Measurements from ENCODE around the gene ANK3.

The ANK3 gene

GRCh38 chr10:60258429-60258797 is 131.3 kb downstream of the ANK3 start:
- in situ Hi-C loops (cut with MboI; ENCODE audit: low pct_unique_long_range_greater_than_20kb, low sequenced_read_pairs, unreplicated experiment) = no loop called here
- no peak for DNase-seq (ENCODE audit: low spot score)
- TF ChIP-seq, protein P1, sequence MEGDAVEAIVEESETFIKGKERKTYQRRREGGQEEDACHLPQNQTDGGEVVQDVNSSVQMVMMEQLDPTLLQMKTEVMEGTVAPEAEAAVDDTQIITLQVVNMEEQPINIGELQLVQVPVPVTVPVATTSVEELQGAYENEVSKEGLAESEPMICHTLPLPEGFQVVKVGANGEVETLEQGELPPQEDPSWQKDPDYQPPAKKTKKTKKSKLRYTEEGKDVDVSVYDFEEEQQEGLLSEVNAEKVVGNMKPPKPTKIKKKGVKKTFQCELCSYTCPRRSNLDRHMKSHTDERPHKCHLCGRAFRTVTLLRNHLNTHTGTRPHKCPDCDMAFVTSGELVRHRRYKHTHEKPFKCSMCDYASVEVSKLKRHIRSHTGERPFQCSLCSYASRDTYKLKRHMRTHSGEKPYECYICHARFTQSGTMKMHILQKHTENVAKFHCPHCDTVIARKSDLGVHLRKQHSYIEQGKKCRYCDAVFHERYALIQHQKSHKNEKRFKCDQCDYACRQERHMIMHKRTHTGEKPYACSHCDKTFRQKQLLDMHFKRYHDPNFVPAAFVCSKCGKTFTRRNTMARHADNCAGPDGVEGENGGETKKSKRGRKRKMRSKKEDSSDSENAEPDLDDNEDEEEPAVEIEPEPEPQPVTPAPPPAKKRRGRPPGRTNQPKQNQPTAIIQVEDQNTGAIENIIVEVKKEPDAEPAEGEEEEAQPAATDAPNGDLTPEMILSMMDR (IDR thresholded peaks at IDR 0.05; ENCODE audit: extremely low read depth, insufficient read depth, missing control alignments) = no peak

GRCh38 chr10:60257767-60258428 is 131.8 kb downstream of the ANK3 start:
- no peak for DNase-seq (ENCODE audit: low spot score)
- in situ Hi-C loops (cut with MboI; ENCODE audit: low pct_unique_long_range_greater_than_20kb, low sequenced_read_pairs, unreplicated experiment) = no loop called here
- TF ChIP-seq, protein P1 (IDR thresholded peaks at IDR 0.05; ENCODE audit: extremely low read depth, insufficient read depth, missing control alignments) = no peak

- in situ Hi-C loops (cut with MboI; ENCODE audit: low pct_unique_long_range_greater_than_20kb, low sequenced_read_pairs, unreplicated experiment) = no loop called here
- DNase-seq (ENCODE audit: low spot score) = no peak
- TF ChIP-seq, protein P1 (IDR thresholded peaks at IDR 0.05; ENCODE audit: extremely low read depth, insufficient read depth, missing control alignments) = no peak
Measured at GRCh38 chr10:60254776-60255175, 134.9 kb downstream of the ANK3 start.

DNA sequence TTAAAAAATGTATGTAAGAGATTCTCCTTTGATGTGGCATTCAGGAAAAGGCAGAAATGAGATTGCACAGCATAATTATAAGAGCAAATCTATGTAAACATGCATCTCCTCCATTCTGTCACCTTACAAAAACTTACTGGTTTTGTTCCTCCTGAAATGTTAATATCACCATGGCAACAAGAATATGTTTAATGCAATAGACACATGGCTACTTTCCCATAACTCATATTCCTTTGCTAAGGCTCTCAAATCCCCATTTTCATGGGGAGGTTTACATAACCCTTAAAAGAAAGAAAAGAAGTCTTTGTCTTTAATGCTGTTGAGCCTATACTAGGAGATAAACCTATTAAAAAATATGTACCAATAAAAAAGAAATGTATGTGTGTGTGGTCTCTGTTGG is 136.2 kb downstream of the ANK3 start:
- DNase-seq (ENCODE audit: low spot score) = no peak
- in situ Hi-C loops (cut with MboI; ENCODE audit: low pct_unique_long_range_greater_than_20kb, low sequenced_read_pairs, unreplicated experiment) = no loop called here
- TF ChIP-seq, protein P1 (IDR thresholded peaks at IDR 0.05; ENCODE audit: extremely low read depth, insufficient read depth, missing control alignments) = no peak

DNA sequence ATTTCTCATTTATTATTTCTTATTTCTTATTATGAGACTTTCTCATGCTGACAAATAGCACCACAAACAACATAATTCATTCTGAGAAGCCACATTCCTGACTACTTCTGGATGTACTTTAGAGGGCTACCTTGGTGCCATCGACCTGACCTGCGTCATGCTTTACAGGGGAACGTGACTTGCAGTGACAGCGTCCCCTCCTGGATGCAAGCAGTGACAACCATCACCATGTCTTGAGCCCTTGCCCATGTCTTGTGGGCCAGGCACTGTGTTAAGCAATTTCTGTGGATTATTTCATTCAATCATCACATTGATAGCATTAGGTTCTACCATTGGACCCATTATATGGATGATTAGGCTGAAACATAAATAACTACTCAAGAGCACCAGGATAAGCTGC is 137.0 kb downstream of the ANK3 start:
- no peak for DNase-seq (ENCODE audit: low spot score)
- in situ Hi-C loops (cut with MboI; ENCODE audit: low pct_unique_long_range_greater_than_20kb, low sequenced_read_pairs, unreplicated experiment) = no loop called here
- TF ChIP-seq, protein P1 (IDR thresholded peaks at IDR 0.05; ENCODE audit: extremely low read depth, insufficient read depth, missing control alignments) = no peak

DNA sequence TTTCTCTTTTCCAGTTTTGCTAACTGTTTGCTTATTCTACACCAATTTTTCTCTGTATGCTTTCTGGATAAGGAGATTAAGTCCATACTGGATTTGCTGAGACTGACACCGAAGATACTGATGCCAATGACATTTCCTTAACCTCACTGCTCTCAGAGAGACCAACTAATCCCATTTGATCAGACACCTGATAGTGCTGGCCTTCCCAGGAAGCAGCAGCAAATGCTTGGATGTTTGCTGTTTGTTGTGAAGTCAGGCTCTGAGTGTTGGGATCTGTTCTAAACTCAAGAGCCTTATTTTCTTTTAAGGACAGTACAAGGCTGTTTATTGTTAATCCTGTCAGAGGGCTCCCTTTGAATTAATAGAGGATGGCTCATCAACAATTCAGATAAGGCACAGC is 143.3 kb downstream of the ANK3 start:
- in situ Hi-C loops (cut with MboI; ENCODE audit: low pct_unique_long_range_greater_than_20kb, low sequenced_read_pairs, unreplicated experiment) = no loop called here
- no peak for DNase-seq (ENCODE audit: low spot score)
- TF ChIP-seq, protein P1 (IDR thresholded peaks at IDR 0.05; ENCODE audit: extremely low read depth, insufficient read depth, missing control alignments) = no peak

Data from GM13977 (cell line).